Measurements from ENCODE around the gene PLBD2. TPM values are rescaled to one million over a fixed set of nuclear protein-coding genes. Genes with fewer than 3 reads are reported as not detected.

The PLBD2 gene
- total RNA-seq, 1 donor from 2014 or later: 38.1 TPM

- intact Hi-C loops (cut with DNase I): no loop called here
- Histone ChIP-seq H3K27ac (no peak overlapping the region), H3K36me3 (no peaks in the 10 kb centered on the region), H3K4me3 (no peak overlapping the region), H3K27me3 (no peaks in the 10 kb centered on the region), H3K4me1 (peaks cover 6% of the 10 kb centered on the region), H3K9me3 (no peaks in the 10 kb centered on the region)
- TF ChIP-seq POLR2AphosphoS5 (IDR thresholded peaks at IDR 0.05; ENCODE audit: insufficient read depth in 1 of 2, low read depth in 1 of 2): no peak
- no peak for DNase-seq (ENCODE audit: extremely low spot score in 2 of 2)
These were observed 60.0 kb downstream of the PLBD2 start for GRCh38 chr12:113418213-113418879.

- H3K4me3 ChIP-seq: no peak overlapping the region
- DNase-seq (ENCODE audit: extremely low spot score in 2 of 2): no peak
- TF ChIP-seq POLR2A (IDR thresholded peaks at IDR 0.05): no peak
- no peaks in the 10 kb centered on the region for H3K27me3 ChIP-seq
- intact Hi-C loops (cut with DNase I): no loop called here
- H3K9me3 ChIP-seq: no peaks in the 10 kb centered on the region
- H3K27ac ChIP-seq: no peak overlapping the region
- no peaks in the 10 kb centered on the region for H3K36me3 ChIP-seq
- peaks cover 6% of the 10 kb centered on the region for H3K4me1 ChIP-seq
These were observed 62.7 kb downstream of the PLBD2 start for GRCh38 chr12:113420996-113421595.

GRCh38 chr12:113422030-113422885 lies 63.9 kb downstream of the PLBD2 start, which contains the start of gene SDSL:
TSS of gene SDSL (plus strand) at chr12:113422380. CDS start at chr12:113427983, 5,603 bp downstream.
- TF ChIP-seq CTCF (IDR thresholded peaks at IDR 0.05): no peak
- TF ChIP-seq POLR2A (IDR thresholded peaks at IDR 0.05): no peak
- TF ChIP-seq POLR2AphosphoS5 (IDR thresholded peaks at IDR 0.05; ENCODE audit: insufficient read depth in 1 of 2, low read depth in 1 of 2): peak in 1 of 2 donors; percentile 33
- Histone ChIP-seq H3K9me3 (no peaks in the 10 kb centered on the region), H3K27ac (peak within 1 kb of the TSS; percentile 21), H3K27me3 (no peaks in the 10 kb centered on the region), H3K36me3 (no peaks in the 10 kb centered on the region), H3K4me3 (peak within 1 kb of the TSS; percentile 34 to 41), H3K4me1 (peaks cover 6% of the 10 kb centered on the region)
- DNase-seq (ENCODE audit: extremely low spot score in 2 of 2): no peak
- intact Hi-C loops (cut with DNase I): no loop called here

- Histone ChIP-seq H3K36me3 (no peaks in the 10 kb centered on the region), H3K27me3 (no peaks in the 10 kb centered on the region), H3K4me1 (peaks cover 6% of the 10 kb centered on the region), H3K4me3 (peak overlapping the region; percentile 34 to 41), H3K27ac (no peak overlapping the region), H3K9me3 (no peaks in the 10 kb centered on the region)
- no peak for DNase-seq (ENCODE audit: extremely low spot score in 2 of 2)
- intact Hi-C loops (cut with DNase I): no loop called here
- TF ChIP-seq POLR2A (IDR thresholded peaks at IDR 0.05): no peak
- TF ChIP-seq CTCF (IDR thresholded peaks at IDR 0.05): no peak
- TF ChIP-seq POLR2AphosphoS5 (IDR thresholded peaks at IDR 0.05; ENCODE audit: insufficient read depth in 1 of 2, low read depth in 1 of 2): no peak
These were observed 64.7 kb downstream of the PLBD2 start for GRCh38 chr12:113422886-113423669.

GRCh38 chr12:113424456-113424855 lies 66.1 kb downstream of the PLBD2 start:
- Histone ChIP-seq H3K36me3 (no peaks in the 10 kb centered on the region), H3K9me3 (no peaks in the 10 kb centered on the region), H3K27ac (no peak overlapping the region), H3K4me3 (no peak overlapping the region), H3K27me3 (no peaks in the 10 kb centered on the region), H3K4me1 (peaks cover 6% of the 10 kb centered on the region)
- DNase-seq (ENCODE audit: extremely low spot score in 2 of 2): no peak
- intact Hi-C loops (cut with DNase I): no loop called here
- TF ChIP-seq POLR2AphosphoS5 (IDR thresholded peaks at IDR 0.05; ENCODE audit: insufficient read depth in 1 of 2, low read depth in 1 of 2) (no peak), POLR2A (IDR thresholded peaks at IDR 0.05) (no peak), CTCF (IDR thresholded peaks at IDR 0.05) (no peak)

Measured in vagina (tissue), 2 donors.